Nephron progenitor cell (in vitro differentiated cells): ENCODE results near the gene INTS13.
A peak's percentile ranks its signal among the peaks of the same experiment; 100 is the strongest.

Source experiments
- DNase-seq: peaks from one replicate; pipeline ENCODE4 v3.0.0; 2021
- H3K27ac Mint-ChIP-seq: 2 replicates; pipeline ENCODE4 v1.8.0; 2021; ENCODE audit warnings: mild to moderate bottlenecking, moderate library complexity, mixed read lengths
- H3K27me3 Mint-ChIP-seq: 2 replicates; pipeline ENCODE4 v1.8.0; 2021; ENCODE audit warnings: mild to moderate bottlenecking, low read depth, mixed read lengths; ENCODE audit not compliant: poor library complexity
- H3K36me3 Mint-ChIP-seq: 2 replicates; pipeline ENCODE4 v1.8.0; 2021; ENCODE audit warnings: low read depth, mixed read lengths
- H3K4me1 Mint-ChIP-seq: 2 replicates; pipeline ENCODE4 v1.8.0; 2021; ENCODE audit warnings: mixed read lengths
- H3K4me3 Mint-ChIP-seq: 2 replicates; pipeline ENCODE4 v1.8.0; 2021; ENCODE audit warnings: mild to moderate bottlenecking, moderate library complexity, mixed read lengths
- H3K9me3 Mint-ChIP-seq: 2 replicates; pipeline ENCODE4 v1.8.0; 2021; ENCODE audit warnings: mild to moderate bottlenecking, moderate library complexity, mixed read lengths
- TF ChIP-seq, protein P1 (sequence below): fragments of 200-600 bp; sonication (generic); IDR thresholded peaks from 2 replicates; pipeline ENCODE4 v1.5.0; 2021; ENCODE audit warnings: antibody characterized with exemption

INTS13 gene

DNA sequence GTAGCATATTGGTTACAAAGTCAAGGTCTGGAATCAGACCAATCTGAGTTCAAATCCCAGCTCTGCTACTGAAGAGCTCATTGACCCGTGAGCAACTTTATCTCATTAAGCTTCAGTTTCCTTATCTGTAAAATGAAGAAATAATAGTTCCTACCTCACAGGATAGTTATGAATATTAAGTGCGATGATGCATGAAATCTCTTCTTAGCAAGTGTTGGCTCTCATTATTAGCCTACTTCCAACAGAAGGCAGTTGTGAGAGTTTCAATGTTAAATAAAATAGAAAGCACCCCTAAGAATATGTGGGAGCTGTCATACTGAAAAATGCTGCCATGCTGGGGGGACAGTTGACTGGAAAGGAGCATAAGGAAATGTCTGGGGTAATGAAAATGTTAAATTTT lies 65.8 kb downstream of the INTS13 start:
- Mint-ChIP-seq H3K27ac (no peak overlapping the region), H3K36me3 (peaks cover 8% of the 10 kb centered on the region), H3K9me3 (peaks cover 18% of the 10 kb centered on the region), H3K4me3 (no peak overlapping the region), H3K27me3 (peaks cover 7% of the 10 kb centered on the region), H3K4me1 (peaks cover 50% of the 10 kb centered on the region)
- TF ChIP-seq, protein P1, sequence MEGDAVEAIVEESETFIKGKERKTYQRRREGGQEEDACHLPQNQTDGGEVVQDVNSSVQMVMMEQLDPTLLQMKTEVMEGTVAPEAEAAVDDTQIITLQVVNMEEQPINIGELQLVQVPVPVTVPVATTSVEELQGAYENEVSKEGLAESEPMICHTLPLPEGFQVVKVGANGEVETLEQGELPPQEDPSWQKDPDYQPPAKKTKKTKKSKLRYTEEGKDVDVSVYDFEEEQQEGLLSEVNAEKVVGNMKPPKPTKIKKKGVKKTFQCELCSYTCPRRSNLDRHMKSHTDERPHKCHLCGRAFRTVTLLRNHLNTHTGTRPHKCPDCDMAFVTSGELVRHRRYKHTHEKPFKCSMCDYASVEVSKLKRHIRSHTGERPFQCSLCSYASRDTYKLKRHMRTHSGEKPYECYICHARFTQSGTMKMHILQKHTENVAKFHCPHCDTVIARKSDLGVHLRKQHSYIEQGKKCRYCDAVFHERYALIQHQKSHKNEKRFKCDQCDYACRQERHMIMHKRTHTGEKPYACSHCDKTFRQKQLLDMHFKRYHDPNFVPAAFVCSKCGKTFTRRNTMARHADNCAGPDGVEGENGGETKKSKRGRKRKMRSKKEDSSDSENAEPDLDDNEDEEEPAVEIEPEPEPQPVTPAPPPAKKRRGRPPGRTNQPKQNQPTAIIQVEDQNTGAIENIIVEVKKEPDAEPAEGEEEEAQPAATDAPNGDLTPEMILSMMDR: no peak
- no peak for DNase-seq

DNA sequence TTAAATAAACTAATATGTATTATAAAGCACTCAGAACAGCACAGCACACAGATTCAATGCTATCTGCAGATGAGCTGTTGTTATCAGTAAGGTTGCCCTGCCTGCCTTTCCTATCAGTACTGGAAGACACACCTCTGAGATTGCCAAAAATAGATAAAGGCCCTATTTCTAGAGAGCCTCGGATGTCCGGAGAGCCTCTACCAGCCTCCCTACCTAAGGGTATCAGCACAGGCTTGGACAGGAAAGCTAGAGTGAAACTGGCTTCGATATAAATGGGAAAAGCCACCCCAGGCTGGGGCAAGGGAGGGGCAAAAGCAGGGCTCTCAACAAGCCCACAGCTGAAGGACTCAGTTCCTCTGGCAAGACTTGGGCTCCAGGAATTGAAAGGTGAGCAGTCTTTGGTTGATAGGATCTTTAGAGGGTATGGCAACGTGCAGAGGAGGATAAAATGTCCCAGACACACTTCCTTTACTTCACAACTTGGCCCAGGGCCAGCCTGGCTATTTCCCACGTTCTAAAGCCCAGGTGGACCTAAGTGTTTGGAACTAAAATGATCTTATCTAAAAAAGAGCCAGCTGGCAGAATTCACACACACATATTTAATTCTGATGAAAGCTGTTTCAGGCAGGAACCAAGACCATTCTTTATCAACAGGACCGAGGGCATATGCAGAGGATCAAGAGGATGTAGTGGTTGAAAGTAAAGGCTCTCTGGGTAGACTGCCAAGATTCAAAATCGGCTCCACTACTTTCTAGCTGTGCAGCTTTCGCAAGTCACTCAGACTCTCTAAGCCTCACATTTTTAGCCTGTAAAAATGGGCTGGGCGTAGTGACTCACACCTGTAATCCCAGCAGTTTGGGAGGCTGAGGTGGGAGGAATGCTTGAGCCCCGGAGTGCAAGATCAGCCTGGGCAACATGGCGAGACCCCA lies 67.0 kb downstream of the INTS13 start:
- peaks cover 43% of the 10 kb centered on the region for H3K4me1 Mint-ChIP-seq
- DNase-seq: no peak
- TF ChIP-seq, protein P1: no peak
- H3K36me3 Mint-ChIP-seq: no peaks in the 10 kb centered on the region
- peaks cover 7% of the 10 kb centered on the region for H3K27me3 Mint-ChIP-seq
- H3K9me3 Mint-ChIP-seq: peaks cover 8% of the 10 kb centered on the region
- H3K4me3 Mint-ChIP-seq: no peak overlapping the region
- H3K27ac Mint-ChIP-seq: peak overlapping the region; percentile 68

DNA sequence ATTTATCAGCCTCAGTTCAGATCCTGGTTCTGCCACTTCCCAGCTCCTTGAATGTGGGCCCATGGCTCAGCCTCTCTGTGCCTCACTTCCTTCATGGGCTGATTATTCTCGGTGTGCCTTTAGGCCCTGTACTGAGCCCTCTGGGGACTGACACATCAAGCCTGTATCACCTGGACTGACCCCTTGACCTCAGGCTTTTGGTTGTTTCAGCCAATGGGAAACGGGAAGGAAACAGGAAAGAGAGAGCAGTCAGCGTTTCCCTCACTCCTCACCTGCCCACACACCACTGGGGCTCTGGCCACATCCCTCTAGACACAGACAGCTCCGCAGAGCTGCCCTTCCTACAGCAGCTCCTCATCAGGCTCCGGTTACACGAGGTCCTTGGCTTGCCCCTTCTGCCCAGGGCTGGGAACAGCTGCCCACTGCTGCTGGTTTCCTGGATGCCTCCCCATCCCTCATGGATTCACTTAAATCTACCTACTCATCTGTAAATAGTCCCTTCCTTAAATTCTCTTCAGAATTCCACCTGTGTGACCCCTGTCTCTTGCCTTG lies 67.8 kb downstream of the INTS13 start:
- DNase-seq: peak; percentile 11
- H3K4me3 Mint-ChIP-seq: no peak overlapping the region
- peaks cover 7% of the 10 kb centered on the region for H3K27me3 Mint-ChIP-seq
- TF ChIP-seq, protein P1: no peak
- H3K36me3 Mint-ChIP-seq: no peaks in the 10 kb centered on the region
- H3K9me3 Mint-ChIP-seq: peaks cover 3% of the 10 kb centered on the region
- H3K4me1 Mint-ChIP-seq: peaks cover 38% of the 10 kb centered on the region
- no peak overlapping the region for H3K27ac Mint-ChIP-seq

DNA sequence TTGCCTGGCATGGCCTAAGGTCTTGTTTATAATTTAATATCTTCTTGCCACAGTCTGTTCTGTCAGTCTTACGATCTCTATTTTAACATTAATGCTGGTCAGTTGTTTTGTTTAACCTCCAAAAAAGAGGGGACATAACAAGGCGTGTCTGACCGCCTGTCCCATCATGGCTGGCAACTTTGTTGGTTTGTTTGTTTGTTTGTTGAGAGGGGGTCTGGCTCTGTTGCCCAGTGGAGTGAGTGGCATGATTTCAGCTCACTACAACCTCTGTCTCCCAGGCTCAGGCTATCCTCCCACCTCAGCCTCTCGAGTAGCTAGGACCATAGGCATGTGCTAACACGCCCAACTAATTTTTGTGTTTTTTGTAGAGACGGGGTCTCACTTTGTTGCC lies 68.7 kb downstream of the INTS13 start:
- no peak overlapping the region for H3K27ac Mint-ChIP-seq
- no peaks in the 10 kb centered on the region for H3K9me3 Mint-ChIP-seq
- H3K4me1 Mint-ChIP-seq: peaks cover 29% of the 10 kb centered on the region
- no peaks in the 10 kb centered on the region for H3K36me3 Mint-ChIP-seq
- H3K27me3 Mint-ChIP-seq: peaks cover 7% of the 10 kb centered on the region
- TF ChIP-seq, protein P1: no peak
- no peak overlapping the region for H3K4me3 Mint-ChIP-seq
- no peak for DNase-seq

DNA sequence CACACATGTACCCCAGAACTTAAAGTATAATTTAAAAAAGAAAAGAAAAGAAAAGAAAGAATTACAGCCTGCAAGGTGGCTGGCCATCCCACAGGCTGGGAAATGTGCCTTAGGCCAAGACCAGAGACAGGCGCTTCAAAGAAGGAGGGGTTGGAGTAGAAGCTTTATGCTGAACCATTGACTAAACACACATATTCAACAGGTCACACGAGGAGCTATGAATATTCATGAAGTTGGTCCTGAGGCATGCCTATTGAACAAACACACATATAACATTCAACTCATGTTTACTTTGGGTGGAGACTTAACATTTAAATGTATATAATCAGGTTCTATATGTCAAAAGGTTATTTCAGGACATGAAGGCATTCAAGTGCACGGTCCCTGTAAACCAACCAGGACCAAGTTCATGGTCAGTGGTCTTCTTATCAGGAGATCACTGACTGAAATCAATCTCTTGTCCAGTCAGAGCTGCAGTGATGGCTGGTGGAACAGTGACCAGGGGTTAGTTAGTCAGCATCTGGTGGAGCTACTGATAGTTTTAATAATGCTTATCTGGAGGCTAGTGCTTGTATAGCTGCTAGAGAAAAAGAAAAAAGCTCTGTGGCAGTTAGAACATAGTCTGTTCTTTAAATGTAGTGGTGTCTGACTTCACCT lies 69.2 kb downstream of the INTS13 start:
- DNase-seq: no peak
- Mint-ChIP-seq H3K27ac (no peak overlapping the region), H3K4me3 (no peak overlapping the region), H3K4me1 (peaks cover 24% of the 10 kb centered on the region), H3K9me3 (no peaks in the 10 kb centered on the region), H3K27me3 (peaks cover 7% of the 10 kb centered on the region), H3K36me3 (no peaks in the 10 kb centered on the region)
- TF ChIP-seq, protein P1: no peak
